Activated CD8-positive, alpha-beta memory T cell treated with anti-CD3 and anti-CD28 coated beads for 36 hours (primary cell): ENCODE measurements around the gene G6PD. TPM values are rescaled to one million over a fixed set of nuclear protein-coding genes. Genes with fewer than 3 reads are reported as not detected.
"Not testable (repeated sequence)": the region's sequence is repeated elsewhere in the genome, so short reads cannot be mapped to it uniquely, and the experiment has no call there.

Experiments
- CTCF ChIA-PET: fragments of 350-600 bp; sonication (Branson Sonifier 250); formaldehyde crosslinking; loops from one replicate; lab custom pipeline; 2021; ENCODE audit warnings: antibody characterized with exemption; lab: Charles Lee
- POLR2A ChIA-PET: fragments of 350-600 bp; sonication (Branson Sonifier 250); formaldehyde crosslinking; loops from one replicate; lab custom pipeline; 2021; ENCODE audit warnings: antibody characterized with exemption; lab: Charles Lee
- total RNA-seq, 2 experiments: library from RNA; stranded (reverse); gene quantifications; one replicate each; pipeline ENCODE4 v1.2.3, GENCODE V29; 2021

G6PD gene
- total RNA-seq, 2 experiments from 2014 or later = 110 to 121 TPM

DNA sequence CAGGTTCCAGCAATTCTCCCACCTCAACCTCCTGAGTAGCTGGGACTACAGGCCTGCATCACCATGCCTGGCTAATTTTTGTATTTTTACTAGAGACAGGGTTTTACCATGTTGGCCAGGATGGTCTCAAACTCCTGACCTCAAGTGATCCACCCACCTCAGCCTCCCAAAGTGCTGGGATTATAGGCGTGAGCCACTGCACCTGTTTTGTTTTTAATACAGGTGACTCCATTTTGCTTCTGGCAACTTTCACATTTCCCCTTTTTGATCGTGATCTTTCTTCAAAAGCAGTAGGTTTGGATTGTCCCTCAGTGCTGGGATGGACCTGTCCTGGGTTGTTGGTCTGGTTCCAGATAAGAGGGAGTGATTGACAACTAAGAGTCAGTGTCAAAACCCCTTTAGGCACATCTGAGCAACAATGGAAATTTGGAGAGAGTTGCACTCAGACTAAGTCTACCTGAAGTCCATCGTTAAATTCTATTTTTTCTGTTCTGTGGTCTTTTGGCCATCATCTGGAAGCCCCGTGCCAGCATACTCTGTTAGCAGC lies 50.0 kb downstream of the G6PD start:
- POLR2A ChIA-PET, CTCF ChIA-PET: not testable (repeated sequence)

DNA sequence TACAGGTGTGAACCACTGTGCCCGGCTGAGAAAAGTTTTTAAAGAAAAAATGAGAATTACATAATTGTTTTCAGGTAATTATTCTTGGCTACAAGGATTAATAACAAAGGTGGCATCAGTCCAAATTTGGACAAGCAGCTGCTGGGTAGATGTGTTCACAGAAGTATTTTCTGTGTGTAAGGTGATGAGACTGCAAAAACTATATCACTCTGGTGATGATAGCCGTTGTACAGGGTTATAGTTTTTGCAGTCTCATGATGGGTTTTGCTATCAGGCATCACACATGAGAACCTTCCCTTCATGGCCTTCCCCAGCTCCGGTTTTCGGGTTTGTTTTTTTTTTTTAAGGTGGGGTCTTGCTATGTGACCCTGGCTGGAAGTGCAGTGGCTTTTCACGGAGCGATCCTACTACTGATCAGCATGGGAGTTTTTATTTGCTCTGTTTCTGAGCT lies 51.1 kb downstream of the G6PD start:
- ChIA-PET POLR2A (no interaction called here), CTCF (no interaction called here)

DNA sequence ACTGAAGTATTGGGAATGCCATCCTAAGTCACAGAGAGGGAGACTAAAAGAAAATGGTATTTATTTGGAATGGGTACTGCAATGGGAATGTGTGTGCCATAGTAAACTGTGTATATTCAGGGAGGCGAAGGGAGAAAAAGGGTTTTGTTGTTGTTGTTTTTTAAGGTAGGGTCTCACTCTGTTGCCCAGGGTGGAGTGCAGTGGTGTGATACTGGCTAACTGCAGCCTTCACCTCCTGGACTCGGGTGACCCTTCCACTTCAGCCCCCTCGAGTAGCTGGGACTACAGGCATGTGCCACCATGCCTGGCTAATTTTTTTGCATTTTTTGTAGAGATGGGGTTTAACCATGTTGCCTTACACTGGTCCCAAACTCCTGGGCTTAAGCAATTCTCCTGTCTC lies 51.9 kb downstream of the G6PD start:
- POLR2A ChIA-PET = no interaction called here
- CTCF ChIA-PET = no interaction called here

- ChIA-PET POLR2A (interaction anchor here (0.5 to 1.1 kb wide), 5 partner anchors 24 to 200 kb away, joined by 3 to 5 read pairs (median 4); partner anchors contain the start of genes G6PD and IKBKG), CTCF (interaction anchor here (1.9 kb wide), 1 partner anchor 36 kb away, joined by 4 read pairs; no protein-coding TSS in a partner anchor)
Observed at GRCh38 chrX:154490414-154491083, 56.1 kb downstream of the G6PD start, which contains the start of gene SLC10A3. SLC10A3 (minus strand) TSS chrX:154490629; CDS start chrX:154488940, 1,689 bp downstream.

GRCh38 chrX:154490021-154490413 lies 56.6 kb downstream of the G6PD start:
- CTCF ChIA-PET = interaction anchor here (1.9 kb wide), 1 partner anchor 37 kb away, joined by 4 read pairs; no protein-coding TSS in a partner anchor
- POLR2A ChIA-PET = interaction anchor here (1.0 to 1.1 kb wide), 3 partner anchors 24 to 90 kb away, joined by 3 to 5 read pairs (median 4); partner anchors contain the start of genes G6PD and IKBKG

GRCh38 chrX:154489182-154489581 lies 57.5 kb downstream of the G6PD start:
- ChIA-PET CTCF (interaction anchor here (0.8 to 1.9 kb wide), 2 partner anchors 38 to 115 kb away, joined by 3 to 4 read pairs; partner anchors contain the start of gene FLNA), POLR2A (interaction anchor here (1.0 kb wide), 1 partner anchor 25 kb away, joined by 3 read pairs; no protein-coding TSS in a partner anchor)

DNA sequence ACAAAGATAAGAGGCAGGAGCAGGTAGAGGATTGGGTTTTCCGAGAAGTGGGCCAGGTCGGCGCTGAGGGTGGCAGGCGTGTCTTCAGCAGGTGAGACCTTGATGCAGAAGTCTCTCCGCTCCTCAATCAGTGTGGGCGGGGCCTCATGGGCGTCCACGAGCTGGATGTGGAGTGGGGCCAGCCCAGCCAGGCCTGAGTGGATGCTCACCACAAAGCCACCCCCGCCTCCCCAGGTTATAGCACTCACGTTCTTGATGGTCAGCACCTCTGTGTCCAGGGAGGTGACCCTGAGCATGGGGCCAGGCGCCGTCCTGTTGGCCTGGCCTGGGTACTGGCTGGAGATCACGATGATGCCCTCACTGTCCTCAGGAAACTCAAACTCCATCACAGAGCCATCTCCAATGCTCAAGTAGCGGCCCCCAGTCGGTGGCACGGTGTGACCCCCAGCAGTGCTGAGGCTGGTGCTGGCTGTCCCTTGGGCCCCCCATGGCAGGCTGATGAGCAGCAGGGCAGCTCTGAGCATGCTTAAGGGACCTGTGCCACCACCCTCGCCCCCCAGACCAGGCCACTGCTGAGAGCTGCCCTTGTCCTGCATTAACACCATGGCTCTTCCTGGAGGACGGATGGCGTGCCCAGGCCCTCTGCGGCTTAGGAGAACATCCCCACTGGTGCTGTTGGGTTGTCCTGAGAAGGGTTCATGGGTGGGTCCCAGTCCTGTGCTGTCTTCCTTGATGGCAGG lies 58.1 kb downstream of the G6PD start:
- POLR2A ChIA-PET = no interaction called here
- CTCF ChIA-PET = interaction anchor here (0.7 to 1.9 kb wide), 3 partner anchors 38 to 114 kb away, joined by 3 to 4 read pairs (median 3); partner anchors contain the start of gene FLNA

DNA sequence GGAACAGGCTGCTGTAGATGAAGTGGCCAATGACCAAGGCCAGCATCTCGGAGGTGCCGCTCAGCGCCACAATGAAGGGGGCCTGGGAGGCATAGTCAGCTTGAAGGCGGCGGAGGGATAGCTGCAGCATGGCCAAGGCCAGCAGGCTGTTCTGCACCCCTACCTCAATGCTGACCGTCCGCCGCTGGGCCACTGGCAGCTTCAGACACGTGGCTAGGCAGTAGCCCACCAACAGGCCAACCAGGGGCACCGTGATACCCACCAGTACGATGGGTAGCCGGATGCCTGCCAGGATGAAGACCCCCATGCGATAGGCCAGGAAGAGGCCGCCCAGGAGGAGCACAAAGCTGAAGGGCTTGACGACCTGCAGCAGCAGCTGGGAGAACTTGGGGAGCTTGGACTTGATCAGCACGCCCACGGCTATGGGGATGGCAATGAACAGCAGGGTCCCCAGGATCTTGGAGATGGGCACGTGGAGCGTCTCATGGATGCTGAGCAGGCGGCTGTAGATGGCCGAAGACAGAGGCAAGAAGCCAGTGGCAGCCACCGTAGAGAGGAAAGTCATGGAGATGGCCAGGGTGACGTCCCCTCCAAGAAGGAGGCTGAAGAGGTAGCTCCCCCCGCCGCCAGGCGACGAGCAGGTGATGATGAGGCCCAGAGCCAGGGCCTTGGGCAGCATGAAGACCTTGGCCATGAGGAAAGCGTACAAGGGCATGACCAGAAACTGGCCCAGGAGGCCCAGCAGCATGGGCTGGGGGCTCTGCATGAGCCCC lies 58.9 kb downstream of the G6PD start:
- ChIA-PET CTCF (no interaction called here), POLR2A (no interaction called here)

DNA sequence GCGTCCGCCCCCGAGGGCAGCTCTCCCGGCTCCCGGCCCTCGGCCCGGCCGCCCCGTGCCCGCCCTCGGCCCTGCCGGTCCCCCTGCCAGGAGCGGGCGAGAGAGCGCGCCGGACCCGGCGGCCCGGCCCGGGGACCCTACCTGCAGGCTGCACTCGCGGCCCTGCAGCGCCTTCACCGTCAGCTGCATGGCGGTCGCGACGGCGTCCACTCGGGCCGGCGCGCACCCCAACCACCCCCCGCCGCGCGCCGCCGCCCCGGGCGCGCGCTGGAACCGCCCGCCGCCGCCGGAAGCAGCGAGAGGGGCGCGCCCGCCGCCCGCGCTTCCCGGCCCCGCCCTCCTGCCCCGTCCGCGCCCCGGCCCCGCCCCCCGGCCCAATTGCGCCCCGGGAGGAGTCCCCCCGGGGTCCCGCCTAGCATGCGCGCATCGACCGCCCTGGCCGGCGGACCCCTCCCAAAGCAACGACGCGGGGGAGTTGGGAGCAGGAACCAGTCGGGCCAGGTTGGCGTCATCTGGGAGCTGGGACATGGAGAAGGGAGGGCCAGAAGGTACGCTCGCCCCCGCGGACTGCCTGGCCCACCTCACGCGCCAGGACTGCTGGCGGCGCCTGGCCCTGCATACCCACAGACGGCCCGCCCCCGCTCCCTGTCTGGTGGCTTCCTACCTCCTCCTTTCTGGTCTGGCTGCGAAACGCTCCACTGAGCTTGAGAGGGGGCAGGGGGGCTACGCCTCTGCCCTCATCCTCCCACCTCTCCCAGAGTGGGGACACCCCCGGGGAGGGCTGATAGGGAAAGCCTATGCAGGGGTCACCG lies 60.0 kb downstream of the G6PD start, which contains the start of gene UBL4A:
Gene UBL4A (minus strand): TSS at position 220 of the 812 bp plus-strand sequence. CDS start 31 bp downstream, at position 189.
- CTCF ChIA-PET = no interaction called here
- POLR2A ChIA-PET = interaction anchor here (0.5 kb wide), 1 partner anchor 393 kb away, joined by 13 read pairs; no protein-coding TSS in a partner anchor

GRCh38 chrX:154486052-154486395 lies 60.6 kb downstream of the G6PD start:
- ChIA-PET CTCF (no interaction called here), POLR2A (interaction anchor here (0.5 kb wide), 1 partner anchor 392 kb away, joined by 13 read pairs; no protein-coding TSS in a partner anchor)

GRCh38 chrX:154485150-154486051 lies 61.2 kb downstream of the G6PD start:
- ChIA-PET CTCF (no interaction called here), POLR2A (interaction anchor here (0.5 kb wide), 1 partner anchor 16 kb away, joined by 4 read pairs; no protein-coding TSS in a partner anchor)

- CTCF ChIA-PET = no interaction called here
- POLR2A ChIA-PET = interaction anchor here (0.5 kb wide), 1 partner anchor 17 kb away, joined by 4 read pairs; no protein-coding TSS in a partner anchor
Observed at GRCh38 chrX:154484255-154485149, 62.1 kb downstream of the G6PD start.

GRCh38 chrX:154483325-154483724 lies 63.3 kb downstream of the G6PD start:
- ChIA-PET POLR2A (no interaction called here), CTCF (no interaction called here)

GRCh38 chrX:154482786-154483185 lies 63.9 kb downstream of the G6PD start:
- ChIA-PET CTCF (no interaction called here), POLR2A (no interaction called here)

- ChIA-PET CTCF (no interaction called here), POLR2A (no interaction called here)
Observed at GRCh38 chrX:154481911-154482601, 64.6 kb downstream of the G6PD start.
